OCI-LY3 (cell line): ENCODE data around the gene PARVA.

Experiments used
- EZH2phosphoT487 ChIP-seq: fragments of 200-600 bp; shearing (Covaris generic); IDR thresholded peaks from 2 replicates; pipeline ENCODE4 v1.6.1; 2018; ENCODE audit warnings: antibody characterized with exemption, mixed run types, low read depth
- TF ChIP-seq, protein P1 (sequence below): fragments of 200-600, 300-600 bp; sonication (generic); IDR thresholded peaks from 2 replicates; pipeline ENCODE4 v1.5.1; 2014; ENCODE audit warnings: antibody characterized with exemption, low read length, low read depth

DNA sequence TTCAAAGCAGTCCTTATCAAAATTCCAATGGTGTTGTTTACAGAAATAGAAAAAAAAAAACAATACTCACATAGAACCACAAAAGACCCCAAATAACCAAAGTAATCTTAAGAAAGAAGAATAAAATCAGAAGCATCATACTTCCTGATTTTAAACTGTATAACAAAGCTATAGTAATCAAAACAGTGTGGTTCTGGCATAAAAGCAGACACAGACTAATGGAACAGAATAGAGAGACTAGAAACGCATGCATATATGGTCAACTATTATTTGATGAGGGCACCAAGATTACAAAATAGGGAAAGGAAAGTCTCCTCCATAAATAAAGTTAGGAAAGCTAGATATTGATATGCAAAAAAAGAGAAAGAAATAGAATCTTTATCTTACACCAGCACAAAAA is 176.8 kb downstream of the PARVA start:
- TF ChIP-seq, protein P1, sequence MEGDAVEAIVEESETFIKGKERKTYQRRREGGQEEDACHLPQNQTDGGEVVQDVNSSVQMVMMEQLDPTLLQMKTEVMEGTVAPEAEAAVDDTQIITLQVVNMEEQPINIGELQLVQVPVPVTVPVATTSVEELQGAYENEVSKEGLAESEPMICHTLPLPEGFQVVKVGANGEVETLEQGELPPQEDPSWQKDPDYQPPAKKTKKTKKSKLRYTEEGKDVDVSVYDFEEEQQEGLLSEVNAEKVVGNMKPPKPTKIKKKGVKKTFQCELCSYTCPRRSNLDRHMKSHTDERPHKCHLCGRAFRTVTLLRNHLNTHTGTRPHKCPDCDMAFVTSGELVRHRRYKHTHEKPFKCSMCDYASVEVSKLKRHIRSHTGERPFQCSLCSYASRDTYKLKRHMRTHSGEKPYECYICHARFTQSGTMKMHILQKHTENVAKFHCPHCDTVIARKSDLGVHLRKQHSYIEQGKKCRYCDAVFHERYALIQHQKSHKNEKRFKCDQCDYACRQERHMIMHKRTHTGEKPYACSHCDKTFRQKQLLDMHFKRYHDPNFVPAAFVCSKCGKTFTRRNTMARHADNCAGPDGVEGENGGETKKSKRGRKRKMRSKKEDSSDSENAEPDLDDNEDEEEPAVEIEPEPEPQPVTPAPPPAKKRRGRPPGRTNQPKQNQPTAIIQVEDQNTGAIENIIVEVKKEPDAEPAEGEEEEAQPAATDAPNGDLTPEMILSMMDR, result no peak
- no peak for TF ChIP-seq EZH2phosphoT487
